Omental fat pad (tissue), 4 donors: ENCODE data around the gene CRYZ. TPM values are rescaled to one million over a fixed set of nuclear protein-coding genes. Genes with fewer than 3 reads are reported as not detected.
"Not testable (repeated sequence)": the region's sequence is repeated elsewhere in the genome, so short reads cannot be mapped to it uniquely, and the experiment has no call there.

ENCODE experiments used
- ATAC-seq: fragments of 150-250 bp; one replicate; pipeline ENCODE4 v1.9.1; 2016; ENCODE audit warnings: mild to moderate bottlenecking, moderate library complexity; ENCODE audit not compliant: low FRiP score
- DNase-seq: peaks from one replicate; pipeline ENCODE4 v3.0.0-alpha.2; 2019; ENCODE audit warnings: low spot score
- total RNA-seq, 4 donors: library from RNA; depleted of rRNA; stranded (reverse); fragments of >200 nt; gene quantifications; one replicate each; pipeline ENCODE4 v1.1.0, GENCODE V29; 2016
- TF ChIP-seq, protein P1 (sequence below), 3 donors: fragments of 450-650 bp; IDR thresholded peaks; one replicate each; pipeline ENCODE4 v1.5.1; 2016 to 2017; ENCODE audit warnings: antibody characterized with exemption in 3 of 3, mild to moderate bottlenecking in 3 of 3, moderate library complexity in 2 of 3

Gene CRYZ
- total RNA-seq, 4 donors from 2014 or later: 9.1 to 33.2 (median 22.6) TPM

- TF ChIP-seq, protein P1, sequence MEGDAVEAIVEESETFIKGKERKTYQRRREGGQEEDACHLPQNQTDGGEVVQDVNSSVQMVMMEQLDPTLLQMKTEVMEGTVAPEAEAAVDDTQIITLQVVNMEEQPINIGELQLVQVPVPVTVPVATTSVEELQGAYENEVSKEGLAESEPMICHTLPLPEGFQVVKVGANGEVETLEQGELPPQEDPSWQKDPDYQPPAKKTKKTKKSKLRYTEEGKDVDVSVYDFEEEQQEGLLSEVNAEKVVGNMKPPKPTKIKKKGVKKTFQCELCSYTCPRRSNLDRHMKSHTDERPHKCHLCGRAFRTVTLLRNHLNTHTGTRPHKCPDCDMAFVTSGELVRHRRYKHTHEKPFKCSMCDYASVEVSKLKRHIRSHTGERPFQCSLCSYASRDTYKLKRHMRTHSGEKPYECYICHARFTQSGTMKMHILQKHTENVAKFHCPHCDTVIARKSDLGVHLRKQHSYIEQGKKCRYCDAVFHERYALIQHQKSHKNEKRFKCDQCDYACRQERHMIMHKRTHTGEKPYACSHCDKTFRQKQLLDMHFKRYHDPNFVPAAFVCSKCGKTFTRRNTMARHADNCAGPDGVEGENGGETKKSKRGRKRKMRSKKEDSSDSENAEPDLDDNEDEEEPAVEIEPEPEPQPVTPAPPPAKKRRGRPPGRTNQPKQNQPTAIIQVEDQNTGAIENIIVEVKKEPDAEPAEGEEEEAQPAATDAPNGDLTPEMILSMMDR (IDR thresholded peaks at IDR 0.05): no peak
- ATAC-seq (no peak), DNase-seq (no peak)
Measured at GRCh38 chr1:74673351-74674111, 59.3 kb downstream of the CRYZ start, which contains the start of gene ERICH3. ERICH3 (minus strand) TSS chr1:74673792; CDS start chr1:74673519, 273 bp downstream.

- not testable (repeated sequence) for ATAC-seq, DNase-seq
Measured at GRCh38 chr1:74670866-74671265, 62.0 kb downstream of the CRYZ start.

Other genes starting within 250 kb of the CRYZ start
- gene LRRC53, start 220.4 kb downstream of the CRYZ start, total RNA-seq: not detected
- gene ERICH3, start 59.3 kb downstream of the CRYZ start, total RNA-seq: under 1 TPM in 2 of 4 donors, not detected in 2; 0.09 to 0.24 TPM
- gene TYW3, start 102 bp upstream of the CRYZ start, total RNA-seq: 10 to 100 TPM; 11.2 to 19.7 (median 13.6) TPM